HG02798 (cell line): Measurements from ENCODE around the gene SLC25A26.
"Not testable (repeated sequence)": the region's sequence is repeated elsewhere in the genome, so short reads cannot be mapped to it uniquely, and the experiment has no call there.

ENCODE experiments used
- ATAC-seq: cut with Tn5 transposase; IDR thresholded peaks from one replicate; pipeline ENCODE4 v1.9.1; 2021; ENCODE audit warnings: mild to moderate bottlenecking; ENCODE audit not compliant: unreplicated experiment, poor library complexity

Gene SLC25A26

DNA sequence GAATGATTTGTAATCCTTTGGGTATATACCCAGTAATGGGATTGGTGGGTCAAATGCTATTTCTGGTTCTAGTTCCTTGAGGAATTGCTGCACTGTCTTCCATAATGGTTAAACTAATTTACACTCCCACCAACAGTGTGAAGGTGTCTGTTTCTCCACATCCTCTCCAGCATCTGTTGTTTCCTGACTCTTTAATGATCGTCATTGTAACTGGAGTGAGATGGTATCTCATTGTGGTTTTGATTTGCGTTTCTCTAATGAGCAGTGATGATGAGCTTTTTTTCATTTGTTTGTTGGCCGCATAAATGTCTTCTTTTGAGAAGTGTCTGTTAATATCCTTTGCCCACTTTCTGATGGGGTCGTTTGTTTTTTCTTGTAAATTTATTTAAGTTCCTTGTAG, 86.2 kb downstream of the SLC25A26 start:
- ATAC-seq, result not testable (repeated sequence)

DNA sequence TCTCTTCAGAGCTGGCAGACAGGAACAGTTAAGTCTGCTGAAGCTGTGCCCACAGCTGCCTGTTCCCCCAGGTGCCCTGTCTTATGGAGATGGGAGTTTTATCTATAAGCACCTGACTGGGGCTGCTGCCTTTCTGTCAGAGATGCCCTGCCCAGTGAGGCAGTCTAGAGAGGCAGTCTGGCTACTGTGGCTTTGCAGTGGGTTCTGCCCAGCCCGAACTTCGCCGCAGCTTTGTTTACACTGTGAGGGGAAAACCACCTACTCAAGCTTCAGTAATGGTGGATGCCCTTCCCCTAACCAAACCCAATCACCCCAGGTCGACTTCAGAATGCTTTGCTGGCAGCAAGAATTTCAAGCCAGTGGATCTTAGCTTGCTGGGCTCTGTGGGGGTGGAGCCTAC, 91.2 kb downstream of the SLC25A26 start:
- ATAC-seq, result no peak

DNA sequence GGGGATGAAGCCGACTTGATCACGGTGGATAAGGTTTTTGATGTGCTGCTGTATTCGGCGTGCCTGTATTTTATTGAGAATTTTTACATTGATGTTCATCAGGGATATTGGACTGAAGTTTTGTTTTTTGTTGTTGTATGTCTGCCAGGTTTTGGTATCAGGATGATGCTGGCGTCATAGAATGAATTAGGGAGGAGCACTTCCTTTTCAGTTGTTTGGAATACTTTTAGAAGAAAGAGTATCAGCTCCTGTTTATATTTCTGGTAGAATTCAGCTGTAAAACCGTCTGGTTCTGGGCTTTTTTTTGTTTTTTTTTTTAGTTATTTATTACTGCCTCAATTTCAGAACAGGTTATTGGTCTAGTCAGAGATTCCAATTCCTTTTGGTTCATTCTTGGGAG, 93.7 kb downstream of the SLC25A26 start:
- no peak for ATAC-seq

DNA sequence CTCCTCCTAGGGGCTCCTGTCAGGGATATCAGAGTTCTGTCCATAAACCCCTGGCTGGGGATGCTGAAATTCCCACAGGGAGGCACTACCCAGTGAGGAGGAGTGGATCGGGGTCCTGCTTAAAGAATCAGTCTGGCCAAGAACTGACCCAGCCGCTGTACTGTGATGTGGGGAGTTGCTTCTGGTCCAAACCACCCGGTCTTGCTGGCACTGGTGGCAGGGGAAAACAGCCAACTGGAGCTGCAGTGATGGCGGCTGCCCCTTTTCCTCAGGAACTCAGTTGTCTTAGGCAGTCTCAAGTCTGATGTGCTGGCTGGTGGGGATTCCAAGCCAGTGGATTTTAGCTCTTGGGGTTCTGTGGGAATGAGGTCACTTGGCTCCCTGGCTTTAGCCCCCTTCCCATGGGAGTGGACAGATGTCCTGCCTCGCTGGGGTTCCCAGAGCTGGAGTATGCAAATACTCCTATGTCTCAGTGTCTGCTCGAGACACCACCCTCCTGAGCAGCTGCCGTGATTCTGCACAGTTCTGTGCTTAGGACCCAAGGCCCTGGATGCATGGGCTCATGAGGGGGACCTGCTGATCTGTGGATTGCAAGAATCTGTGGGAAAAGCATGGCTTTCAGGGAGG, 97.1 kb downstream of the SLC25A26 start:
- no peak for ATAC-seq

- no peak for ATAC-seq
Observed at GRCh38 chr3:66320390-66320789, 99.6 kb downstream of the SLC25A26 start.

DNA sequence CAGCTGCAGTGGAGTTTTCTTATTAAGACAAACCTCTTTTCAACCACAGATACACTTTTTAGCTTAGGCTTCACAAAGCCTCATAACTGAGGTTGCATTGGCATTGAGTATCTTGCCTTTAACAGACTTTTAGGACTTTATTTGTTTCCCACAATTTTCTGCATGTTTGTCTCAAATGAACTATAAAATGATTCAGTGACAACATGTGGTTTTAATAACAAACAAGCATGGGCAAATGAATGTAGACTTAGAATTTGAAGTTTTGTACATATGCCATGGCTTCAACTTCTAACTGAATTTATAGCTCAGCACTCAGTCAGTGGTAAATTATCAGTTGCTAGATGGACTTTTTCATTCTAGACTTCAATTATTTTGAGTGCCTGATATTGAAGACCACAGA, 101.6 kb downstream of the SLC25A26 start:
- no peak for ATAC-seq

DNA sequence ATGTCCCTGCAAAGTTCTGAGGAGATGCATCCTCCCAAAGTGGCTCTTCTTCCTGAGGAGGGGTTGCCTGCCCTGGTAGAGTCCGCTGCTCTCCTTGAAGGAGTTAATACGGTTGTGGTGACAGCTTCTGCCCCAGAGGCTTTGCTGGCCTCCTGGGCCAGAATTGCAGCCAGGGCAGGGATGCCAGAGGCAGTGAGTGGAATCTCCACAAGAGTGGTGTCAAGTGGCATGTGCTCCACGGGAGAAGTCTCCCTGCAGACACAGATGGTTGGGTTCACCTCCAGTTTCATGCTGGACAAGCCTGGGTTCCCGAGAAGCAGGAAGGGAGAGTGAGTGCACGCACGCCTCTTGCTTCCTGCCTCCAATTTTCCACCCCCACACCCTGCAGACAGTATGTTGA, 105.5 kb downstream of the SLC25A26 start:
- no peak for ATAC-seq

- ATAC-seq, result no peak
Observed at GRCh38 chr3:66335671-66336070, 114.9 kb downstream of the SLC25A26 start.

- no peak for ATAC-seq
Observed at GRCh38 chr3:66336333-66336766, 115.5 kb downstream of the SLC25A26 start.

GRCh38 chr3:66338927-66339326, 118.1 kb downstream of the SLC25A26 start:
- no peak for ATAC-seq

DNA sequence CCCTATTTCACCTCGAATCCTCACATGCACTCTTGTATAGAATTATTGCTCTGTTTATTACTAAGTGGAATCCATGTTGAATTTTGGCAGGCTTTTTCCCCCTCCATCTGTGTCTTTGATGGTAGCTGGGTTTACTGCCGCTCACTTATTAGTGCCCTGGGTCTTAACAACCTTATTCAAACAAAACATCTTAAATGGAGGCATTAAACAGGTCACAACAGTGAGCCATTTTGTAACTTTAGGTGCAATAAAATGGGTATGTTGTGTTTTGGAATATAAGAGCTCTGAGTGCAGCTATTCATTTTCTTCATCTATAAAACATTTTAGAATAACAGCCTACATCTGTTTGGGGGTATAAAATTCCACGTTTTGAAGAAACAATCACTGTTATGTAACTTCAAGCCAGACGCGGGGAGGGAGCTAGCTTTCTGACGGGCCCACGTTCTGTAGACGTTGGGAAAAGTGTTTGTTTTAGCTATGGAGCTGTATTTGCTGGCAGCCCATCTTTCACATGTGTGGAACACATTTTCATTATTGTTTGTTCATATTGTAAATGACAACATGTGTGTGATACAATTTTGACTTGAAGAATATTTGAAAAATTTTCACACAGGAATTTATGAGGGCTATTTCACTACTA, 122.0 kb downstream of the SLC25A26 start:
- ATAC-seq, result no peak

DNA sequence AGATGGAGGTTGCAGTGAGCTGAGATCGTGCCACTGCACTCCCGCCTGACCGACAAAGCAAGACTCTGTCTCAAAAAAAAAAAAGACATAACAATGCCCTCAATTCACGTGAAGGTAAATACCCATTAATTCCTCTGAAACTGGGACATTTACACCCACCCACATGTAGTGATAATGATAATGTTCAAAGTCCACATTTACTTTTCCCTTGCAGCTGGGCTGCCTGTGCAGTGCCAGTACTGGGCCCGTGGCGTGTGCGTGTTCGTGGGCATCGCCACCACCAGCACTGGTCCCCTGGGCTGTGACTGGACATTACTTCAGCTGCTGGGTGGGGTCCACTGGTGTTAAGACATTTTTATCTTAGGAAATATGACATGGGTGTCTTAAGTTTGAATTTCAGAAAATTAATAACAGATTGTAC, 123.6 kb downstream of the SLC25A26 start:
- no peak for ATAC-seq

GRCh38 chr3:66344848-66345578, 124.2 kb downstream of the SLC25A26 start:
- no peak for ATAC-seq

- ATAC-seq, result no peak
Observed at GRCh38 chr3:66348704-66349103, 127.9 kb downstream of the SLC25A26 start.

DNA sequence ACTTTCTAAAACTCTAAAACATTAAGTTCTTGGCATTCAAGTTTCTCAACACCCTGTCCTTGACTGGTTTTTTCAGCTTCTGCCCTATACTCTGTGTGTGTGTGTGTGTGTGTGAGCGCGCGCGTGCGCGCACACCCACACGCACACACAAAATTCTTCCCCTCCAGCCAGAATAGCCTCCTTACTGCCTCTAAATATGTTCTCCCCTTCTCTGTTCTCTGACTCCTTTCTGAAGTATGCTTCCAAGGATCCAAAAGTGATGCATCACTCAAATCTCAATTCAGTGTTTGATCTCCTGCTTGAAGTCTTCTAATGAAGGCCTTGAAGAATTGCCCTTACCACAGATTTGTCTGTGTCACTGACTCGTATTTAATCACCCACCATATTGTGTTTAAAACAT, 129.8 kb downstream of the SLC25A26 start:
- no peak for ATAC-seq

DNA sequence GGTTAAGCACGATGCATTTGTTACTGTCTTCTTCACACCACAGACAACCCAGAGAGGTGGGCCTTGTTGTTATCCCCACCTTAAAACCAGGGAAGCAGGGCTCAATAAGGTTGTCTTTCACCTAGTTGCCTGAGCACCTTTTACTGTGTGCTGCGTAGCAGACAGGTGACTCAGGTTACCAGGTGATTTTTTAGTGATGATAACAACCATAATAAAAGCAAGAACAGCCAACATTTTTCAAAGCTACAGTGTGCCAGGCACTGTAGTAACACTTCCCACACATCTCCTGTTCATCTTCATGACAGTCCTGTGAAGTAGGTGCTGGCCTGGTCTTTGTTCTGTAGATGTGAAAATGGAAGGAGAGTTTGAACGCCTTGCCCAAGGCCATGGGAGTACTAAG, 132.2 kb downstream of the SLC25A26 start:
- ATAC-seq, result no peak

DNA sequence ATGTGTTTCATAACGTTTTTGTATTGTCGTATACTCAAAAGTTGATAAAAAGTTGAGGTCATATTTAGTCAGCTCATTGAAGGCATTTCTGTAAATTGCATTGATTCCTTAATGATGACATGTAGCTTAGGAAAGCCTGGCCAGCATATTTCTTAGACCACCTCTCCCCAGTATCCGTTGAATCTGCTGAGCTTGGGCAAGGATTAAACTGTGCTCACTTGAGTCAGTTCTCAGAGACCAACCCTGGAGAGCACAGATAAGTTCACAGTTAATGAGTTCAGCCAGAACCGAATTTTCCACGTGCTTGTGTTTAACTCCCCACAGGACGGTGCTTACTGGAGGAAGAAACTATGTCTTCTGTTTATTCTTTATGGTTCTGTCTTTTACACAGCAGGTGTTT, 132.7 kb downstream of the SLC25A26 start:
- ATAC-seq, result no peak

GRCh38 chr3:66354001-66354400, 133.2 kb downstream of the SLC25A26 start:
- ATAC-seq, result no peak

DNA sequence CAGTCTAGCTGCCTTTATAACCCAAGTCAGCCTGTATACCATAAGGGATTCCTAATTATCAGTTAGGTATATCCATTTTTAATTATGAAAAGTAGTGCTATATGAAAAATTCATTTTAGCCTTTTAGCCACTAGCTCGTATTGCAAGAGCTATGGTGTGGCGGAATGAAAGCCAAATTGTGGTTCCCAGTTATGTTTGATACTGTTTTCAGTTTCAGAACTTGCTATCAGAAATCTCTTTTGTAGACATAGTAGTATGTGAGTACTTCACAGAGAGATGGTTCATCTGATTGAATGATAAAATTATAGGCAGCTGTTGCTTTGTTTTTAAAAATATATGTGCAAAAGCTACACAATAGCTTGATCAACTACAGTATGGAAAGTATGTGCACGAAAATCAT, 134.6 kb downstream of the SLC25A26 start:
- ATAC-seq, result peak; percentile 79

DNA sequence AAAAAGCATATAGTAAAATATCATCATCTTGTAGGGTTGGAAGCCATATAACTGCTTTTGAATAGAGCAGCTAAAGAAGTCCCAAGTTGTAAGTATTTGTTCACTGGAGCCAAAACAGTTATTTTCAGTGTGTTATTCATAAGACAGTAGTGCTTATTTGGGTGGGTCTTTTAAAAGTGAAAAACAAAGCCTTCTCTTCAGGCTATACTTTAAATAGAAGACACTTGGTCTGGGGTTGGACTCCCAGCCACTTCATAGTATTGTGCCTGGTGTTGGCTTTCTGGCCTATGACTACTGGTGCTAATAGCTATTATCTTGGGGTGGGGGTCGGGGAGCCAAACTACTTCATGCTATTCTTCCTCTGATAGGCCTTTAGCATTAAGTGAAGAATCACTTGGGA, 135.2 kb downstream of the SLC25A26 start:
- ATAC-seq, result no peak

DNA sequence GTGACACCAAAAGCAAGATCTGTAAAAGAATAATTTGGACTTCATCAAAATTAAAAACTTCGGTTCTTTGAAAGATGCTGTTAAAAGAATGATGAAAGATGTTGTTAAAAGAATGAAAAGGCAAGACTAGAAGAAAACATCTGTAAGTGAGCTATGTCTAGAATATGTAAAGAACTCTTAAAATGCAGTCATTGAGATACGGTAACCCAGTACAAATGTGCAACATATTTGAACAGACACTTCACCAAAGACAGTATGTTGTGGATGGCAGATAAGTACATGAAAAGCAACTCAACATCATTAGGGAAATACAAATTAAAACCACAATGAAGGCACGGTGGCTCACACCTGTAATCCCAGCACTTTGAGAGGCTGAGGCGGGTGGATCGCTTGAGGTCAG, 140.6 kb downstream of the SLC25A26 start:
- ATAC-seq, result no peak

DNA sequence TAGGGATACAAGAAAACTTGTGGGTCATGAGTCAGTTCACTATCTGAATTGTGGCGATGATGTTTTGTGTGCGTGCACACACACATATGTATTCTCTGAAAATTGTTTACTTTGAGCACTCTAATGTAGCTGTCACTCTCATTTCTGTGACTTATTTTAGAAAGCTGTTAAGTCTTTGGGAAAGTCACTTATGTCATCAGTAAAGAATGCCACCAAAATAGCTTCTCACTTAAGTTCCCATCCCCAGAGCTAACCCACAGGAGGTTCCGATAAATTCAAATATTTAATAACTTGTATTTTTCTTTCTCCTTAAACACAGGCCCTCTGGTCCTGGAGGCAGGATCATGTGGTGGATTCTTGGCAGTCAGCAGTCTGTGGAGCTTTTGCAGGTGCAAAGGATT, 141.7 kb downstream of the SLC25A26 start:
- no peak for ATAC-seq
